HL-60 (cell line): Measurements from ENCODE around the gene SUPT5H.

Source experiments
- DNase-seq, 2 experiments: peaks; one replicate each; pipeline ENCODE4 v3.0.0-alpha.2; 2010 to 2020; ENCODE audit warnings: low read depth in 1 of 2, low spot score in 1 of 2
- H3K27ac ChIP-seq: fragments of 250-450 bp; sonication (Bioruptor Pico); replicated peaks from 2 replicates; pipeline ENCODE4 v1.5.1; 2020; ENCODE audit warnings: mild to moderate bottlenecking, moderate library complexity
- H3K27me3 ChIP-seq: fragments of 250-450 bp; sonication (Bioruptor Pico); 2 replicates; pipeline ENCODE4 v1.5.1; 2021; ENCODE audit warnings: mild to moderate bottlenecking, moderate library complexity; ENCODE audit not compliant: insufficient read depth, poor library complexity, severe bottlenecking
- H3K4me3 ChIP-seq: replicated peaks from 2 replicates; pipeline ENCODE4 v1.5.1; 2011; ENCODE audit warnings: mild to moderate bottlenecking, control low read depth, low read length; ENCODE audit not compliant: insufficient read depth
- GABPA ChIP-seq: IDR thresholded peaks from 2 replicates; pipeline ENCODE4 v1.6.1; 2012; ENCODE audit warnings: low read depth
- POLR2AphosphoS5 ChIP-seq: IDR thresholded peaks from 2 replicates; pipeline ENCODE4 v1.6.1; 2012; ENCODE audit warnings: low read depth
- SPI1 ChIP-seq: IDR thresholded peaks from 2 replicates; pipeline ENCODE4 v1.6.1; 2012; ENCODE audit warnings: low read depth, mild to moderate bottlenecking, borderline replicate concordance
- TF ChIP-seq, protein P1 (sequence below): IDR thresholded peaks from 2 replicates; pipeline ENCODE4 v1.6.1; 2012; ENCODE audit warnings: low read depth; ENCODE audit not compliant: insufficient replicate concordance
- TF ChIP-seq, protein P2 (sequence below): IDR thresholded peaks from one replicate; pipeline ENCODE4 v1.5.1; 2011; ENCODE audit warnings: low read length, control low read depth, inconsistent platforms; ENCODE audit not compliant: insufficient read depth

SUPT5H gene

DNA sequence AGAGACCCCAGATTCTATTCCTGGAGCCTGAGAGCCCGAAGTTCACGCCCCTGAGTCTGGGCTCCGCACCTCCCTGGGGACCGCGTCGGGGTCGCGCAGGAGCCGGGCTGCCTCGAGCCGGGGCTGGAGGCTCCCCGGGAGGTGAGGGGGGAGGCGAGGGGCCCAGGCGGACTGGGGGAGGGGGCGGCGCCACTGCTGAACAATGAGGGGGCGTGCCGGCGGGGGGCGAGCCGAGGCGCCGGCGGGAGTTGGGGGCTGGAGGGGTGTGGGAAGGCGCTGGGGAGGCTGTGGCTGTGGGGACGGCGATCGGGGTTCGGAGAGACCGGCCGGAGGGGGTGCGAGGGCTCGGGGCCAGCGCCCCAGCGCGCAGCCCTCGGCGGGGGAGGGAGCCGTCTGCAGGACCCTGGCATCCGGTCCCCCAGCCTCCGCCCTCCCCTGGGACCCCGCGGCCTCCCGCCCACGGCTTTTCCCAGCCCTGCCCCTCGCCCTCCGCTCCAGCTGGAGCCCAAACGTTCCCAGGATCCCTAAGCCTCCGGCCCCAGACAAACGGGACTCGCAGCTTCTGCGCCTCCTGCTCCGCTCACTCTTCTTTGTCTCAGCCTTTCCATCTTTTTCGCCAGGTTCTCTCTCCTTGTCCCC lies 32.0 kb upstream of the SUPT5H start:
- no peak for DNase-seq
- TF ChIP-seq POLR2AphosphoS5 (no peak), GABPA (no peak), SPI1 (no peak)
- TF ChIP-seq, protein P1, sequence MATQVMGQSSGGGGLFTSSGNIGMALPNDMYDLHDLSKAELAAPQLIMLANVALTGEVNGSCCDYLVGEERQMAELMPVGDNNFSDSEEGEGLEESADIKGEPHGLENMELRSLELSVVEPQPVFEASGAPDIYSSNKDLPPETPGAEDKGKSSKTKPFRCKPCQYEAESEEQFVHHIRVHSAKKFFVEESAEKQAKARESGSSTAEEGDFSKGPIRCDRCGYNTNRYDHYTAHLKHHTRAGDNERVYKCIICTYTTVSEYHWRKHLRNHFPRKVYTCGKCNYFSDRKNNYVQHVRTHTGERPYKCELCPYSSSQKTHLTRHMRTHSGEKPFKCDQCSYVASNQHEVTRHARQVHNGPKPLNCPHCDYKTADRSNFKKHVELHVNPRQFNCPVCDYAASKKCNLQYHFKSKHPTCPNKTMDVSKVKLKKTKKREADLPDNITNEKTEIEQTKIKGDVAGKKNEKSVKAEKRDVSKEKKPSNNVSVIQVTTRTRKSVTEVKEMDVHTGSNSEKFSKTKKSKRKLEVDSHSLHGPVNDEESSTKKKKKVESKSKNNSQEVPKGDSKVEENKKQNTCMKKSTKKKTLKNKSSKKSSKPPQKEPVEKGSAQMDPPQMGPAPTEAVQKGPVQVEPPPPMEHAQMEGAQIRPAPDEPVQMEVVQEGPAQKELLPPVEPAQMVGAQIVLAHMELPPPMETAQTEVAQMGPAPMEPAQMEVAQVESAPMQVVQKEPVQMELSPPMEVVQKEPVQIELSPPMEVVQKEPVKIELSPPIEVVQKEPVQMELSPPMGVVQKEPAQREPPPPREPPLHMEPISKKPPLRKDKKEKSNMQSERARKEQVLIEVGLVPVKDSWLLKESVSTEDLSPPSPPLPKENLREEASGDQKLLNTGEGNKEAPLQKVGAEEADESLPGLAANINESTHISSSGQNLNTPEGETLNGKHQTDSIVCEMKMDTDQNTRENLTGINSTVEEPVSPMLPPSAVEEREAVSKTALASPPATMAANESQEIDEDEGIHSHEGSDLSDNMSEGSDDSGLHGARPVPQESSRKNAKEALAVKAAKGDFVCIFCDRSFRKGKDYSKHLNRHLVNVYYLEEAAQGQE: no peak
- TF ChIP-seq, protein P2, sequence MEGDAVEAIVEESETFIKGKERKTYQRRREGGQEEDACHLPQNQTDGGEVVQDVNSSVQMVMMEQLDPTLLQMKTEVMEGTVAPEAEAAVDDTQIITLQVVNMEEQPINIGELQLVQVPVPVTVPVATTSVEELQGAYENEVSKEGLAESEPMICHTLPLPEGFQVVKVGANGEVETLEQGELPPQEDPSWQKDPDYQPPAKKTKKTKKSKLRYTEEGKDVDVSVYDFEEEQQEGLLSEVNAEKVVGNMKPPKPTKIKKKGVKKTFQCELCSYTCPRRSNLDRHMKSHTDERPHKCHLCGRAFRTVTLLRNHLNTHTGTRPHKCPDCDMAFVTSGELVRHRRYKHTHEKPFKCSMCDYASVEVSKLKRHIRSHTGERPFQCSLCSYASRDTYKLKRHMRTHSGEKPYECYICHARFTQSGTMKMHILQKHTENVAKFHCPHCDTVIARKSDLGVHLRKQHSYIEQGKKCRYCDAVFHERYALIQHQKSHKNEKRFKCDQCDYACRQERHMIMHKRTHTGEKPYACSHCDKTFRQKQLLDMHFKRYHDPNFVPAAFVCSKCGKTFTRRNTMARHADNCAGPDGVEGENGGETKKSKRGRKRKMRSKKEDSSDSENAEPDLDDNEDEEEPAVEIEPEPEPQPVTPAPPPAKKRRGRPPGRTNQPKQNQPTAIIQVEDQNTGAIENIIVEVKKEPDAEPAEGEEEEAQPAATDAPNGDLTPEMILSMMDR: no peak
- H3K27me3 ChIP-seq: peaks cover 33% of the 10 kb centered on the region
- no peak overlapping the region for H3K27ac ChIP-seq
- peak overlapping the region; percentile 73 for H3K4me3 ChIP-seq

DNA sequence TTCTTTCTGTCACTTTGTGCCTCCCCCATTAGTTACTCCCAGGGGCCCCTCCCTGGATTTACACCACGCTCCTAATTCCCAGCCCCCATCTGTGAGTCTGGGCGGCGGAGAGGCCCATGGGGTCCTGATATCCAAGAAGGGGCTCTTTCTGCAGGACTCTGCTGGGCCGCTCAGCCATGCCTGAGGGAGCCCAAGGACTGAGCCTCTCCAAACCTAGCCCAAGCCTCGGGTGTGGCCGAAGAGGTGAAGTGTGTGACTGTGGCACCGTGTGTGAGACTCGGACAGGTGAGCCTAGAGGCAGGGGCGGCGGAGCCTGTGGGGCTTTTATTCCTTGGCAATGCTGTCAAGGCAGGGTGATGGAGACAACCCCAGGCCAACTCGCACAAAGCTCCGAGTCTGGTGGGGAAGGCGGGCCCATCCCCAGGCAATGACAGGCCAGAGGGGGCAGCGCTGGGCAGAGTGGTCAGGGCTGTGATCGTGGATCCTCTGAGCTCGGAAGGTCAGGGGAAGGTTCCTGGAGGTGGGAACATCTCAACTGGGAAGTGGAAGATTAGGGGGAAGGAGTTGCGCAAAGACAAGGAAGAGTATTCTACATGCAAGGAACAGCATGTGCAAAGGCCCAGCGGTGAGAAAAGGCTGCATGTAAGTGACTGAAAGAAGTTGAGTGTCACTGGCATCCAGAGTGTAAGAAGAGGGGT lies 31.3 kb upstream of the SUPT5H start:
- no peak for DNase-seq
- no peak overlapping the region for H3K27ac ChIP-seq
- H3K27me3 ChIP-seq: peaks cover 33% of the 10 kb centered on the region
- peak overlapping the region; percentile 73 for H3K4me3 ChIP-seq
- TF ChIP-seq POLR2AphosphoS5 (no peak), SPI1 (no peak), GABPA (no peak)
- TF ChIP-seq, protein P2: no peak
- TF ChIP-seq, protein P1: no peak

DNA sequence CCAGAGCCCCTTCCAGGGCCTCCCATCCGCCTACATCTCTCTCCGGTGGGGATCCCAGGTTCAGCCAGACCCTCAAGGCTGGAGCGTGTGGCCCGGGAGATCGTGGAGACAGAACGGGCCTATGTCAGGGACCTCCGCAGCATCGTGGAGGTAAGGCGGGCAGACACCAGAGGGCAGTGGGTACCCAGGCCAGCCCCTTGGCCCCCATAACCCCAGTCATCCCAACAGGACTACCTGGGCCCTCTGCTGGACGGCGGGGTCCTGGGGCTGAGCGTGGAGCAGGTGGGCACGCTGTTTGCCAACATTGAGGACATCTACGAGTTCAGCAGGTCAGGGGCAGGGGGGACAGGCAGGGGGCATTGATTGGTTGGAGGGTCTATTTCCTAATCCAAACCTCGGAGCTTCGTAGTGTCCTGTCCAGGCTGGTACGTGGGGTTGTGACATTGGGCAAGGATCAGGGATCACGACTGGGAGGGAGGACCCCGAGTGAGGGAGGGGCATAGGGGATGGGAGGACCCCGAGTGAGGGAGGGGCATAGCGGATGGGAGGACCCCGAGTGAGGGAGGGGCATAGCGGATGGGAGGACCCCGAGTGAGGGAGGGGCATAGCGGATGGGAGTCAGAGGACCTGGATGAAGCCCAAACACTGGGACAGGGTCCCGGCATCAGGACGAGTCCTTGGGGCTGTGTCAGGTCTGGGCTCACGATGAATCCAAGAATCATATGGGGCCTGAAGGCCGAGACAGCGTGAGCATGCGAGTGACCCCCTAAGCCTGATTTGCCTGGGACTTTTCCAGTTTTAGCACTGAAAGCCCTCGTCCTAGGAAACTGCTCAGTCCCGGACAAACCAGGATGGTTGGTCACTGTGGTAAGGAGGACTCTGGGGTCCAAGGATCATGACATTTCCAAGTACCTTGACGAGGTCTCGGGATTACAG lies 30.0 kb upstream of the SUPT5H start:
- no peak for TF ChIP-seq SPI1
- TF ChIP-seq GABPA: no peak
- TF ChIP-seq POLR2AphosphoS5: no peak
- TF ChIP-seq, protein P1: no peak
- TF ChIP-seq, protein P2: no peak
- Histone ChIP-seq H3K4me3 (no peak overlapping the region), H3K27me3 (peaks cover 33% of the 10 kb centered on the region), H3K27ac (no peak overlapping the region)
- no peak for DNase-seq
